Hepatocyte (in vitro differentiated cells): ENCODE measurements around the gene CPB2. TPM values are rescaled to one million over a fixed set of nuclear protein-coding genes. Genes with fewer than 3 reads are reported as not detected.
A peak's percentile ranks its signal among the peaks of the same experiment; 100 is the strongest.

Experiments
- DNase-seq: peaks from one replicate; pipeline ENCODE4 v3.0.0-alpha.2; 2016; ENCODE audit warnings: low spot score
- H2AFZ ChIP-seq: fragments of 200-600 bp; sonication (generic); 2 replicates; pipeline ENCODE4 v1.6.0; 2016; ENCODE audit warnings: antibody characterized with exemption, mild to moderate bottlenecking
- H3K27ac ChIP-seq: fragments of 200-600 bp; sonication (generic); 2 replicates; pipeline ENCODE4 v1.5.1; 2016; ENCODE audit warnings: mild to moderate bottlenecking
- H3K27me3 ChIP-seq: fragments of 200-600 bp; sonication (generic); 2 replicates; pipeline ENCODE4 v1.6.1; 2016
- H3K36me3 ChIP-seq: fragments of 200-600 bp; sonication (generic); replicated peaks from 2 replicates; pipeline ENCODE4 v1.5.1; 2016; ENCODE audit warnings: low read depth; ENCODE audit not compliant: insufficient read depth
- H3K4me1 ChIP-seq: fragments of 200-600 bp; sonication (generic); 2 replicates; pipeline ENCODE4 v1.5.1; 2016; ENCODE audit warnings: mild to moderate bottlenecking, moderate library complexity; ENCODE audit not compliant: insufficient read depth
- H3K4me2 ChIP-seq: fragments of 200-600 bp; sonication (generic); 2 replicates; pipeline ENCODE4 v1.6.0; 2016
- H3K4me3 ChIP-seq: fragments of 200-600 bp; sonication (generic); 2 replicates; pipeline ENCODE4 v1.5.1; 2016; ENCODE audit warnings: mild to moderate bottlenecking
- H3K79me2 ChIP-seq: fragments of 200-600 bp; sonication (generic); 2 replicates; pipeline ENCODE4 v1.6.0; 2017; ENCODE audit warnings: mild to moderate bottlenecking
- H3K9me2 ChIP-seq: fragments of 200-600 bp; sonication (generic); replicated peaks from 2 replicates; pipeline ENCODE4 v1.6.0; 2017; ENCODE audit warnings: mild to moderate bottlenecking; ENCODE audit not compliant: insufficient read depth
- H3K9me3 ChIP-seq: fragments of 200-600 bp; sonication (generic); 2 replicates; pipeline ENCODE4 v1.5.1; 2016; ENCODE audit warnings: low read depth, mild to moderate bottlenecking
- H4K20me1 ChIP-seq: fragments of 200-600 bp; sonication (generic); 2 replicates; pipeline ENCODE4 v1.6.0; 2016; ENCODE audit warnings: mild to moderate bottlenecking; ENCODE audit not compliant: insufficient read depth, poor library complexity, severe bottlenecking
- EZH2 ChIP-seq: fragments of 200-600 bp; sonication (generic); IDR thresholded peaks from 2 replicates; pipeline ENCODE4 v1.6.1; 2016; ENCODE audit warnings: antibody characterized with exemption, mild to moderate bottlenecking, borderline replicate concordance
- EZH2phosphoT487 ChIP-seq: fragments of 200-600 bp; sonication (generic); IDR thresholded peaks from one replicate; pipeline ENCODE4 v1.6.1; 2018; ENCODE audit warnings: antibody characterized with exemption, mild to moderate bottlenecking, low read depth, moderate library complexity; ENCODE audit not compliant: unreplicated experiment, severe bottlenecking
- WGBS: methylation state at CpG from one replicate; pipeline ENCODE4 v1.1.6; 2016; ENCODE audit warnings: low lambda C conversion rate; ENCODE audit errors: missing lambda C conversion rate; 5-methylcytosine and 5-hydroxymethylcytosine counted together
- polyA plus RNA-seq: library from polyadenylated mRNA; unstranded; fragments of >200 nt; fragmentation: Nextera tagmentation; extraction: Ambion mirVana; gene quantifications from 2 replicates; pipeline ENCODE4 v1.2.1, GENCODE V29; 2016
- total RNA-seq: library from RNA; depleted of rRNA; stranded (reverse); fragments of >200 nt; gene quantifications from 2 replicates; pipeline ENCODE4 v1.2.3, GENCODE V29; 2014
- TF ChIP-seq, protein P1 (sequence below): fragments of 200-600 bp; sonication (generic); IDR thresholded peaks from 2 replicates; pipeline ENCODE4 v1.5.1; 2016; ENCODE audit warnings: antibody characterized with exemption, mild to moderate bottlenecking; ENCODE audit not compliant: poor library complexity

Gene CPB2
- total and polyA plus RNA-seq, 2 experiments from 2014 or later, result 43.3 to 54.6 TPM

DNA sequence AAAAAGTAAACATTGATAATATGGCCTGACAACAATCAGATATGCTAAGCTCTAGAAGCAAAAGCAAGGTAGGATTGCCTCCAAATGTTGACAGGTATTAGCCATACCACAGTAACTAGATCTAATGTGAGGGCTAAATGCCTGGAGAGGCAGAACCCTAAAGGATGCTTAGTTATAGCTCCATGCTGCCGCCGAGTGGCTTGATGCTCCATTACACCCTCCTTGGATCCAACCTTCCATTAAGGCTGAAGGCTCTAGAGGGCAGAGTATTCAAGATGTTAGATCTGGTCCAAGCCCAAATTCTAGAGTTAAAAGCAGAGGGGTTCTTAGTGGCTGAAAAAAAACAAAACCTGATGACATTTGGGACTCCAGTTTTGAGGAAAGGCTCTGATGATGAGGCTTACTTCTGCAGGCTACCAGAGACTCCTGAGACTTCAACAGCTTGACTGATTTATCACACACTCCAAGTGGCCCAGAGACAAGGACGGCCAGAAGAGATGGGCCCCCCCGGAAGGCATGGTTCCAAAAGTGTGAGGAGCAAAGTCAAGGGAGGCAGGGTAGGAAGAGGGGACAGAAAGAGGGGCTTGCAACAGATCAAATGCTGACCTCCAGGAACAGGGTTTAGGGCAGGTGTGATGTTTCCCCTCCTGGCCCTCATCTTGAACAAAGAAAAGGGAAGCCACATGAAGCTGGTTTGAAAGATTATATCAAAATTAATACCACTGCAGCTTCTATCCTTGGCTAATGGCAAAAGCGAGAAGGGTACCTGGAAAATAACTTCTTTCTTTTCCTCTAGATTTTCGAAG lies 21.9 kb upstream of the CPB2 start:
- H3K27ac ChIP-seq, result no peak overlapping the region
- WGBS, result 62% methylated on average over 6 of the region's 6 CpGs
- H4K20me1 ChIP-seq, result no peaks in the 10 kb centered on the region
- TF ChIP-seq EZH2phosphoT487 (no peak), EZH2 (no peak)
- TF ChIP-seq, protein P1, sequence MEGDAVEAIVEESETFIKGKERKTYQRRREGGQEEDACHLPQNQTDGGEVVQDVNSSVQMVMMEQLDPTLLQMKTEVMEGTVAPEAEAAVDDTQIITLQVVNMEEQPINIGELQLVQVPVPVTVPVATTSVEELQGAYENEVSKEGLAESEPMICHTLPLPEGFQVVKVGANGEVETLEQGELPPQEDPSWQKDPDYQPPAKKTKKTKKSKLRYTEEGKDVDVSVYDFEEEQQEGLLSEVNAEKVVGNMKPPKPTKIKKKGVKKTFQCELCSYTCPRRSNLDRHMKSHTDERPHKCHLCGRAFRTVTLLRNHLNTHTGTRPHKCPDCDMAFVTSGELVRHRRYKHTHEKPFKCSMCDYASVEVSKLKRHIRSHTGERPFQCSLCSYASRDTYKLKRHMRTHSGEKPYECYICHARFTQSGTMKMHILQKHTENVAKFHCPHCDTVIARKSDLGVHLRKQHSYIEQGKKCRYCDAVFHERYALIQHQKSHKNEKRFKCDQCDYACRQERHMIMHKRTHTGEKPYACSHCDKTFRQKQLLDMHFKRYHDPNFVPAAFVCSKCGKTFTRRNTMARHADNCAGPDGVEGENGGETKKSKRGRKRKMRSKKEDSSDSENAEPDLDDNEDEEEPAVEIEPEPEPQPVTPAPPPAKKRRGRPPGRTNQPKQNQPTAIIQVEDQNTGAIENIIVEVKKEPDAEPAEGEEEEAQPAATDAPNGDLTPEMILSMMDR, result peak; percentile 77
- no peak overlapping the region for H2AFZ ChIP-seq
- no peaks in the 10 kb centered on the region for H3K4me1 ChIP-seq
- no peak overlapping the region for H3K4me2 ChIP-seq
- H3K36me3 ChIP-seq, result no peaks in the 10 kb centered on the region
- H3K79me2 ChIP-seq, result no peaks in the 10 kb centered on the region
- H3K27me3 ChIP-seq, result no peaks in the 10 kb centered on the region
- DNase-seq, result peak; percentile 86
- no peaks in the 10 kb centered on the region for H3K9me2 ChIP-seq
- no peak overlapping the region for H3K4me3 ChIP-seq
- H3K9me3 ChIP-seq, result no peaks in the 10 kb centered on the region

DNA sequence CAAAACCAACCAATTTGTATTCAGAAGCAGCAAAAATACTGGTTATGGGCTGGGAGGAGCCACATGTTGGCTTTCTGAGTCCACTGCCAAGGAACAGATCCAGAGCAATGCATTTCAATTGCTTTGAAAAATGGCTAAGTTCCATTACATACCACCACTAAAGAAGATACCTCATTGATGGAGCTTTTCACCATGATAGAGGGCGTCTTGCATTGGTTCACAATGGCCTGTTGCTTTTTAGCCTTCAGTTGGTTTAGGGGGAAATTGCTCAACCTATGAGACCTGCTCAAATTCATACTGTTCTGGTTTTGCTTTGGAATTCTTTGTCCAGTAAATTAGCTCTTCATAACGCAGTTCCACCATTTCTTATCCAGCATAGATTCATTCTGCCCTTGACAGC lies 21.2 kb upstream of the CPB2 start:
- DNase-seq, result no peak
- H2AFZ ChIP-seq, result no peak overlapping the region
- 78% methylated on average over 2 of the region's 2 CpGs for whole genome bisulfite sequencing

DNA sequence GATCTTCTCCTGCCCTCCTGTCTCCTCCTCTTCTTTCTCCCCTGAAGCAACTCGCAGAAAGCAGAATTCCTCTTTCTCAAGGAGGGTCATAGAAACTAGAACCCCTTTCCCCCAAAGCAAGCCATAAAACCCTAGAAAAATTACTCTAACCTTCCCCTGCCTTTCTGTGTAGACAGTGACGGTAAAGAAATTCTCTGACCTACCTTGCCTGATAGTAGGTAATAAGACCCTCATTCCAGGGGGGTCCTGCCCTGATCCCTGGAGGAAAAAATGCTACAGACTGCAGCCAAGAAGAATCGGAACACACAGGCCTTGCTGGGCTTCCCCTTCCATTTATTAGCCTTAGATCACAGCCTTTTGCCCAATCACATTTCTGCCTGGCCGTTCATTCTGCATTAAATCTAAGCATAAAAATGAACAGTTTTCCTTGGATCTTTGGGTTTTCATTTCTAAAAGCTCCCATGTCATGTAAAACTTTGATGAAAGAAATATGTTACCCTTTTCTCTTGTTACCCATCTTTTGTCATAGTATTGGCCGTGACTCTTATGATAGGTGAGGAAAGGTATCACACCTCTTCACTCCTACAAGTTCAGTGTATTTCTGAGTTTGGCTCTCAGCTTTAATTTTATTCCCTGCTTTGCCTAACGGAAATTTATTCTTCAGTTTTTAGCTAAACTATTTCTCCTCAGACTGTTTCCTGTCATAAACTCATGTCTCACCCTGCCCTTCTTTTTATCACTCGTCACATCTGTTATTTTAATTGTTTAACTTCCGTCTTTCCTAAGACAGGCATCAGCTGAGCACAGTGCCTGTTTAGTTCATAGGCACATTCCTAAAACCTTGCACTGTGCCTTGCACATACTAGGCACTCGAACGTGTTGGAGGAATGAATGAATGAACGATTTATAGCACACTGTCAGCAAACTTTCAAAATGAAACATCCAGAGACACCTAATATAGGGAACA lies 20.4 kb upstream of the CPB2 start:
- Histone ChIP-seq H3K4me2 (no peak overlapping the region), H2AFZ (no peak overlapping the region), H3K9me2 (no peaks in the 10 kb centered on the region), H3K79me2 (no peaks in the 10 kb centered on the region), H4K20me1 (no peaks in the 10 kb centered on the region), H3K4me1 (no peaks in the 10 kb centered on the region), H3K36me3 (no peaks in the 10 kb centered on the region), H3K9me3 (no peaks in the 10 kb centered on the region), H3K27ac (no peak overlapping the region), H3K27me3 (no peaks in the 10 kb centered on the region), H3K4me3 (no peak overlapping the region)
- WGBS, result 68% methylated on average over 11 of the region's 11 CpGs
- no peak for DNase-seq
- TF ChIP-seq, protein P1, result no peak
- TF ChIP-seq EZH2phosphoT487 (no peak), EZH2 (no peak)

More for the DNA sequence above, 21.2 kb upstream of the CPB2 start:
- Histone ChIP-seq H3K27ac (no peak overlapping the region), H3K9me3 (no peaks in the 10 kb centered on the region), H3K79me2 (no peaks in the 10 kb centered on the region), H3K9me2 (no peaks in the 10 kb centered on the region), H3K4me2 (no peak overlapping the region), H3K27me3 (no peaks in the 10 kb centered on the region), H3K4me1 (no peaks in the 10 kb centered on the region), H3K4me3 (no peak overlapping the region), H4K20me1 (no peaks in the 10 kb centered on the region), H3K36me3 (no peaks in the 10 kb centered on the region)
- TF ChIP-seq, protein P1, result no peak
- TF ChIP-seq EZH2phosphoT487 (no peak), EZH2 (no peak)
